ENCODE results near the gene KPNA6. TPM values are rescaled to one million over a fixed set of nuclear protein-coding genes. Genes with fewer than 3 reads are reported as not detected.
A peak's percentile ranks its signal among the peaks of the same experiment; 100 is the strongest.
"Not testable (repeated sequence)": the region's sequence is repeated elsewhere in the genome, so short reads cannot be mapped to it uniquely, and the experiment has no call there.

The KPNA6 gene
- total RNA-seq, 1 donor from 2014 or later, result 95.3 TPM

DNA sequence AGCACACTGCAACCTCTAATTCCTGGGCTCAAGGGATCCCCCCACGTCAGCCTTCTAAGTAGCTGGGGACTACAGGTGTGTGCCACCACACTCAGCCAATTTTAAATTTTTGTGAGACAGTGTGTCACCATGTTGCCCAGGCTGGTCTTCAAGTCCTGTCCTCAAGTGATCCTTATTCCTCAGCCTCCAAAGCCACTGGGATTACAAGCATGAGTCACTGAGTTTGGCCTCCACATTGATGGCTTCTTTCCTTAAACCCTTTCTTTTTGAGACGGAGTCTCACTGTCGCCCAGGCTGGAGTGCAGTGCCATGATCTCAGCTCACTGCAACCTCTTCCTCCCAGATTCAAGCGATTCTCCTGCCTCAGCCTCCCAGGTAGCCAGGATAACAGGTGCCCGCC, 7.6 kb downstream of the KPNA6 start:
- H3K4me3 Mint-ChIP-seq (ENCODE audit: unreplicated experiment), result no peak overlapping the region
- TF ChIP-seq, protein P1, sequence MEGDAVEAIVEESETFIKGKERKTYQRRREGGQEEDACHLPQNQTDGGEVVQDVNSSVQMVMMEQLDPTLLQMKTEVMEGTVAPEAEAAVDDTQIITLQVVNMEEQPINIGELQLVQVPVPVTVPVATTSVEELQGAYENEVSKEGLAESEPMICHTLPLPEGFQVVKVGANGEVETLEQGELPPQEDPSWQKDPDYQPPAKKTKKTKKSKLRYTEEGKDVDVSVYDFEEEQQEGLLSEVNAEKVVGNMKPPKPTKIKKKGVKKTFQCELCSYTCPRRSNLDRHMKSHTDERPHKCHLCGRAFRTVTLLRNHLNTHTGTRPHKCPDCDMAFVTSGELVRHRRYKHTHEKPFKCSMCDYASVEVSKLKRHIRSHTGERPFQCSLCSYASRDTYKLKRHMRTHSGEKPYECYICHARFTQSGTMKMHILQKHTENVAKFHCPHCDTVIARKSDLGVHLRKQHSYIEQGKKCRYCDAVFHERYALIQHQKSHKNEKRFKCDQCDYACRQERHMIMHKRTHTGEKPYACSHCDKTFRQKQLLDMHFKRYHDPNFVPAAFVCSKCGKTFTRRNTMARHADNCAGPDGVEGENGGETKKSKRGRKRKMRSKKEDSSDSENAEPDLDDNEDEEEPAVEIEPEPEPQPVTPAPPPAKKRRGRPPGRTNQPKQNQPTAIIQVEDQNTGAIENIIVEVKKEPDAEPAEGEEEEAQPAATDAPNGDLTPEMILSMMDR (IDR thresholded peaks at IDR 0.05; ENCODE audit: unreplicated experiment), result no peak
- no peaks in the 10 kb centered on the region for H3K9me3 Mint-ChIP-seq (ENCODE audit: unreplicated experiment)
- no peak for DNase-seq (ENCODE audit: low spot score)
- no peaks in the 10 kb centered on the region for H3K27me3 Mint-ChIP-seq (ENCODE audit: unreplicated experiment)
- peaks cover 3% of the 10 kb centered on the region for H3K36me3 Mint-ChIP-seq (ENCODE audit: low read depth, unreplicated experiment)
- H3K27ac Mint-ChIP-seq (ENCODE audit: unreplicated experiment), result no peak overlapping the region
- no peaks in the 10 kb centered on the region for H3K4me1 Mint-ChIP-seq (ENCODE audit: unreplicated experiment)

DNA sequence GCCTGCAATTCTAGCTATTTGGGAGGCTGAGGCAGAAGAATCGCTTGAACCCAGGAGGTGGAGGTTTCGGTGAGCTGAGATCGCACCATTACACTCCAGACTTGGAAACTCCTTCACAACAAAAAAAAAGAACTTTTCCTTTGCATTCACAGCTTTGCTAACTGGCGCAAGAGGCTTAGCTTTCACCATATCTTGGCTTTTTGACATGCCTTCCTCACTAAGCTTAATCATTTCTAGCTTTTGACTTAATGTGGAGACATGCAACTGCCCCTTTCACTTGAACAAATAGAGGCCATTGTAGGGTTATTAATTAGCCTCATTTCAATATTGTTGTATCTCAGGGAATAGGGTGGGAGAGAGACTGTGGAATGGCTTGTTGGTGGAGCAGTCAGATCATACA, 8.7 kb downstream of the KPNA6 start:
- TF ChIP-seq, protein P1 (IDR thresholded peaks at IDR 0.05; ENCODE audit: unreplicated experiment), result no peak
- H3K9me3 Mint-ChIP-seq (ENCODE audit: unreplicated experiment), result no peaks in the 10 kb centered on the region
- no peak overlapping the region for H3K4me3 Mint-ChIP-seq (ENCODE audit: unreplicated experiment)
- peaks cover 3% of the 10 kb centered on the region for H3K4me1 Mint-ChIP-seq (ENCODE audit: unreplicated experiment)
- DNase-seq (ENCODE audit: low spot score), result no peak
- H3K27me3 Mint-ChIP-seq (ENCODE audit: unreplicated experiment), result no peaks in the 10 kb centered on the region
- H3K27ac Mint-ChIP-seq (ENCODE audit: unreplicated experiment), result no peak overlapping the region
- peaks cover 6% of the 10 kb centered on the region for H3K36me3 Mint-ChIP-seq (ENCODE audit: low read depth, unreplicated experiment)

DNA sequence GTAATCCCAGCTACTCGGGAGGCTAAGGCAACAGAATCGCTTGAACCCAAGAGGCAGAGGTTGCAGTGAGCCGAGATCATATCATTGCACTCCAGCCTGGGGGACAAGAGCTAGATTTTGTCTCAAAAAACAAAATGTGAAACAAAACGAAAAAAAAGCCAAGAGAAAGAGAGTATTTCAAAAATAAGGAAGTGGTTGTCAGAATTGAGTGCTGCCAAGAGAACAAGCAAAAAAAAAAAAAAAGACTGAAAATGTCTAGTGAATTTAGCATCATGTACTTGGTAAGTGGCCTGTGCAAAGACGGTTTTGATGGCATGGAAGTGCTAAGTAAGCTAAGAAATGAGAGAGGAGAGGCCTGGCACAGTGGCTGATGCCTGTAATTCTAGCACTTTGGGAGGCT, 14.3 kb downstream of the KPNA6 start:
- H3K4me3 Mint-ChIP-seq (ENCODE audit: unreplicated experiment), result no peak overlapping the region
- no peak for DNase-seq (ENCODE audit: low spot score)
- TF ChIP-seq, protein P1 (IDR thresholded peaks at IDR 0.05; ENCODE audit: unreplicated experiment), result no peak
- no peaks in the 10 kb centered on the region for H3K9me3 Mint-ChIP-seq (ENCODE audit: unreplicated experiment)
- no peaks in the 10 kb centered on the region for H3K27me3 Mint-ChIP-seq (ENCODE audit: unreplicated experiment)
- H3K4me1 Mint-ChIP-seq (ENCODE audit: unreplicated experiment), result peaks cover 11% of the 10 kb centered on the region
- H3K36me3 Mint-ChIP-seq (ENCODE audit: low read depth, unreplicated experiment), result peaks cover 4% of the 10 kb centered on the region
- H3K27ac Mint-ChIP-seq (ENCODE audit: unreplicated experiment), result peak overlapping the region; percentile 57

DNA sequence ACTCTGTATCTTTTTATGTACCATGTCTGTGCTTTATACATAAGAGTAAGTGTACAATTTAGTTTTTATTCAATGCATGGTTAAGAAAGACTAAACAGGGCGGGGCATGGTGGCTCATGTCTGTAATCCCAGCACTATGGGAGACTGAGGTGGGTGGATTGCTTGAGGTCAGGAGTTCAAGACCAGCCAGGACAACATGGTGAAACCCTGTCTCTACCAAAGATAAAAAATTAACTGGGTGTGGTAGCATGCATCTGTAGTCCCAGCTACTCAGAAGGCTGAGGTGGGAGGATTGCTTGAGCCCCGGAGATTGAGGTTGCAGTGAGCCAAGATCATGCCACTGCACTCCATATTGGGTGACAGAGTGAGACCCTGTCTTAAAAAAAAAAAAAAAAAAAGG, 15.5 kb downstream of the KPNA6 start:
- Mint-ChIP-seq H3K4me1 (ENCODE audit: unreplicated experiment) (peaks cover 22% of the 10 kb centered on the region), H3K27ac (ENCODE audit: unreplicated experiment) (peak overlapping the region; percentile 65)
- not testable (repeated sequence) for H3K36me3 Mint-ChIP-seq (ENCODE audit: low read depth, unreplicated experiment); DNase-seq (ENCODE audit: low spot score); H3K9me3 Mint-ChIP-seq (ENCODE audit: unreplicated experiment); H3K27me3 Mint-ChIP-seq (ENCODE audit: unreplicated experiment); H3K4me3 Mint-ChIP-seq (ENCODE audit: unreplicated experiment)

DNA sequence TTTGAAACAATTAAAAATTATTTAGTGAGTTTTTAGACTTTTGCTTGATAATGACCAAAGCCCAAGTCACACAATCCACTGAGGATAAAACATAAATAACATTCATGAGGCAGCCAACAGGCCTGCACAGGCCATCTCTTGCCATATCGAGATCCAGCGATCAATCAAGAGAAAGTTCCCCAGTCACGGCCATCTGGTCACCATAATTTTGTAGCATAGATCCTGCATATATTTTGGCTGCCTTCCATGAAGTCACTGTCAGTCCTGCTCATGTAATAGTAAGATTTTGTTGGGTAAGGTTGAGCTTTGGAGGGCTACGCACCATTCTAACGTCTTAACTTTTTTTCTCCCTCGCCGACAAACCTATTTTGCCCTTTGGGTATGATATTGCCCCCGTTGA, 17.5 kb downstream of the KPNA6 start:
- Mint-ChIP-seq H3K4me1 (ENCODE audit: unreplicated experiment) (peaks cover 38% of the 10 kb centered on the region), H3K27ac (ENCODE audit: unreplicated experiment) (no peak overlapping the region), H3K27me3 (ENCODE audit: unreplicated experiment) (no peaks in the 10 kb centered on the region), H3K9me3 (ENCODE audit: unreplicated experiment) (no peaks in the 10 kb centered on the region), H3K36me3 (ENCODE audit: low read depth, unreplicated experiment) (peaks cover 4% of the 10 kb centered on the region), H3K4me3 (ENCODE audit: unreplicated experiment) (no peak overlapping the region)
- DNase-seq (ENCODE audit: low spot score), result no peak
- TF ChIP-seq, protein P1 (IDR thresholded peaks at IDR 0.05; ENCODE audit: unreplicated experiment), result no peak

DNA sequence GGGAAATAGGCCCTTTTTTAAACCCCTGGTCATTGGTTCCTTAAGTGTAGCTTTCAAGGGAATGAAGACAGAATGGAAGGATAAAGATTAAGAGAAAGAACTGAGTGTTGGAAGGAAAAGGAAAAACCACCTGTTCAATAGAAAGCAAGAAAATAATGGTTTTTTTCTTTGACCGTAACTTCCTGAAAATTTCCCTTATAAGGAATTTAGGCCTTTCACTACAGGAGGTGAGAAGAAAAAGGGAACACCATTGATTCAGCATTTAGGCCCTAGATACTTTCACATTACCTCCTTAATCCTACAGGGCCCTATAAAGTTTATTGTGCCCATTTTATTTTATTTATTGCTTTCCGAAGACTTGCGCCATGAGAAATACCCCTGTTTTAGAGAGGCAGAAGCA, 18.9 kb downstream of the KPNA6 start:
- Mint-ChIP-seq H3K4me1 (ENCODE audit: unreplicated experiment) (peaks cover 35% of the 10 kb centered on the region), H3K4me3 (ENCODE audit: unreplicated experiment) (no peak overlapping the region), H3K36me3 (ENCODE audit: low read depth, unreplicated experiment) (no peaks in the 10 kb centered on the region), H3K27ac (ENCODE audit: unreplicated experiment) (peak overlapping the region; percentile 96), H3K9me3 (ENCODE audit: unreplicated experiment) (no peaks in the 10 kb centered on the region), H3K27me3 (ENCODE audit: unreplicated experiment) (no peaks in the 10 kb centered on the region)
- TF ChIP-seq, protein P1 (IDR thresholded peaks at IDR 0.05; ENCODE audit: unreplicated experiment), result no peak
- no peak for DNase-seq (ENCODE audit: low spot score)

All from endothelial cell (in vitro differentiated cells).